Measurements from ENCODE around the gene ZNF154. TPM values are rescaled to one million over a fixed set of nuclear protein-coding genes. Genes with fewer than 3 reads are reported as not detected.

Gene ZNF154
- total RNA-seq, 1 experiment from 2014 or later = 18.7 TPM

DNA sequence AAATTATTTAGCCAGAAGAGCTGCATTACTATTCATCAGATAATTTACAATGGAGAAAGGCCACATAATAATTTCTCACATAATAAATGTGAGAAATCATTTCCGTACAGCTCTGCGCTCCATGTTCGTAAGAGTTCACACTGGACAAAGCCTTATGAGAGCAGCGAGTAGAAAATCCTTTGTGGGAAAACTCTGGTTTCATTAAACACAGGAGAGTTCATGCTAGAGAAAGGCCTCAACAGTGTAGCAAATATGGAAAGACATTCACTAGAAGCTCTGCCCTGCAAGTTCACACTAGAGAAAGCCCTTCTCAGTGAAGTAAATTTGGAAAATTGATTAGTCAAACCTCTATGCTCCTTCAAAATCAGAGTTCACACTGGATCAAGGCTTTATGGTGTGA, 46.0 kb upstream of the ZNF154 start:
- H2BK20ac ChIP-seq (ENCODE audit: low read depth, low read length, poor library complexity, severe bottlenecking) = no peak overlapping the region
- H3K27ac ChIP-seq (ENCODE audit: insufficient read length, low read depth, low read length) = no peak overlapping the region
- H2BK15ac ChIP-seq (ENCODE audit: low read depth, low read length) = no peak overlapping the region
- no peak overlapping the region for H3K18ac ChIP-seq (ENCODE audit: insufficient read length, low read depth, low read length)
- H3K27me3 Mint-ChIP-seq (ENCODE audit: low read depth) = no peaks in the 10 kb centered on the region
- H3K4me1 Mint-ChIP-seq = no peaks in the 10 kb centered on the region
- H3K9me3 Mint-ChIP-seq = 0 out of 5 replicates have a peak, but pooled peaks cover 0 to 3% of the 10 kb centered on the region in 2 experiments
- no peak overlapping the region for H3K23ac ChIP-seq (ENCODE audit: insufficient read length, low read depth, low read length)
- H3K4ac ChIP-seq (ENCODE audit: low read depth, low read length) = no peak overlapping the region
- H3K14ac ChIP-seq (ENCODE audit: insufficient read depth, low read length) = no peak overlapping the region
- no peaks in the 10 kb centered on the region for H3K9me3 ChIP-seq (ENCODE audit: control insufficient read depth, low read depth, low read length)
- no peak overlapping the region for H2BK5ac ChIP-seq (ENCODE audit: insufficient read length, low read length)
- no peak overlapping the region for H3K4me2 ChIP-seq (ENCODE audit: insufficient read depth, insufficient read length, low read length)
- no CpG with 5 or more reads among the region's 4 CpGs for WGBS (ENCODE audit: extremely low coverage, insufficient read length, low lambda C conversion rate)
- H2BK12ac ChIP-seq (ENCODE audit: insufficient read length, low read depth, low read length) = no peak overlapping the region
- no peak overlapping the region for H2BK120ac ChIP-seq (ENCODE audit: low read depth, low read length, poor library complexity, severe bottlenecking)
- H3K27me3 ChIP-seq (ENCODE audit: insufficient read depth, low read length) = no peaks in the 10 kb centered on the region
- no peaks in the 10 kb centered on the region for H3K4me1 ChIP-seq (ENCODE audit: insufficient read depth, low read length)
- H2AFZ ChIP-seq (ENCODE audit: low read length) = no peak overlapping the region
- peaks cover 70 to 92% (median 86%) of the 10 kb centered on the region in 3 experiments; a peak in 6 of 7 replicates for H3K36me3 Mint-ChIP-seq (ENCODE audit: insufficient read depth in 1 of 3, low read depth in 3 of 3)
- no peak for DNase-seq
- H3K56ac ChIP-seq (ENCODE audit: insufficient read length, low read depth, low read length) = no peak overlapping the region
- TF ChIP-seq, protein P1, sequence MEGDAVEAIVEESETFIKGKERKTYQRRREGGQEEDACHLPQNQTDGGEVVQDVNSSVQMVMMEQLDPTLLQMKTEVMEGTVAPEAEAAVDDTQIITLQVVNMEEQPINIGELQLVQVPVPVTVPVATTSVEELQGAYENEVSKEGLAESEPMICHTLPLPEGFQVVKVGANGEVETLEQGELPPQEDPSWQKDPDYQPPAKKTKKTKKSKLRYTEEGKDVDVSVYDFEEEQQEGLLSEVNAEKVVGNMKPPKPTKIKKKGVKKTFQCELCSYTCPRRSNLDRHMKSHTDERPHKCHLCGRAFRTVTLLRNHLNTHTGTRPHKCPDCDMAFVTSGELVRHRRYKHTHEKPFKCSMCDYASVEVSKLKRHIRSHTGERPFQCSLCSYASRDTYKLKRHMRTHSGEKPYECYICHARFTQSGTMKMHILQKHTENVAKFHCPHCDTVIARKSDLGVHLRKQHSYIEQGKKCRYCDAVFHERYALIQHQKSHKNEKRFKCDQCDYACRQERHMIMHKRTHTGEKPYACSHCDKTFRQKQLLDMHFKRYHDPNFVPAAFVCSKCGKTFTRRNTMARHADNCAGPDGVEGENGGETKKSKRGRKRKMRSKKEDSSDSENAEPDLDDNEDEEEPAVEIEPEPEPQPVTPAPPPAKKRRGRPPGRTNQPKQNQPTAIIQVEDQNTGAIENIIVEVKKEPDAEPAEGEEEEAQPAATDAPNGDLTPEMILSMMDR (conservative IDR thresholded peaks at IDR 0.05) = no peak
- H4K91ac ChIP-seq (ENCODE audit: insufficient read length, low read depth, low read length) = no peak overlapping the region
- H3K9ac ChIP-seq (ENCODE audit: extremely low read depth, insufficient read length, low read length) = no peak overlapping the region
- no peaks in the 10 kb centered on the region for H3K23me2 ChIP-seq (ENCODE audit: insufficient read length, low read depth, low read length, poor library complexity, severe bottlenecking)
- H2AK5ac ChIP-seq (ENCODE audit: insufficient read length, low read length) = no peak overlapping the region
- no peaks in the 10 kb centered on the region for H4K20me1 ChIP-seq (ENCODE audit: control insufficient read depth, insufficient read depth, insufficient read length)
- H3K27ac Mint-ChIP-seq = no peak overlapping the region
- no peak overlapping the region for H4K5ac ChIP-seq (ENCODE audit: insufficient read length, low read depth, low read length)
- no peak overlapping the region for H3T11ph ChIP-seq (ENCODE audit: low read length)
- H3K79me1 ChIP-seq (ENCODE audit: insufficient read depth, low read depth, low read length, poor library complexity, severe bottlenecking) = peaks cover under 1% of the 10 kb centered on the region
- H3K4me3 Mint-ChIP-seq = no peak overlapping the region
- no peak overlapping the region for H4K8ac ChIP-seq (replicated peaks; ENCODE audit: insufficient read length, low read depth, low read length)
- no peaks in the 10 kb centered on the region for H3K79me2 ChIP-seq (ENCODE audit: insufficient read depth, low read length)
